ENCODE data around the gene MINDY3.
A peak's percentile ranks its signal among the peaks of the same experiment; 100 is the strongest.

The MINDY3 gene

DNA sequence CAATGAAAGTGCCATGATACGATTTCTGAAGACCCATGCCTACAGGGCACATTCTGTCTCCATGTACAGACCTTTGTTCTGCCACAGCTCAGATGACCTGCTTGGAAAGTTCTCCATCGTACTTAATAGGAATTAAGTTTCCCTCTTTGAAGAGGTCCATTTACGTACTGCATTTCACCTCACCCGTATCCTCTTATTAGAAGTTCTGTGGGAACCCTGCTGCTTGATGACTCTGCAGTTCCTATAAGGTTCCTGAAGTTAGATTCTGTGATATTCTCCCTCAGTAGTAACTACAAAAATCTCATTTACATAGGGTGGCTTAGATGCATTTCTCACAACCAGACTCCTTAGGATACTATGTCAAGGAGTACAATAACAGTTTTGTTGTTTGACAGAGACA lies 50.9 kb downstream of the MINDY3 start:
- Mint-ChIP-seq H3K36me3 (peaks cover 41% of the 10 kb centered on the region), H3K9me3 (no peaks in the 10 kb centered on the region), H3K27ac (no peak overlapping the region), H3K4me3 (no peak overlapping the region), H3K27me3 (no peaks in the 10 kb centered on the region), H3K4me1 (no peaks in the 10 kb centered on the region)
- DNase-seq (ENCODE audit: low spot score in 2 of 2) (no peak), ATAC-seq (ENCODE audit: low read depth) (no peak)

- peaks cover 45% of the 10 kb centered on the region for H3K36me3 Mint-ChIP-seq
- no peaks in the 10 kb centered on the region for H3K9me3 Mint-ChIP-seq
- no peak for DNase-seq (ENCODE audit: low spot score in 2 of 2)
- H3K27me3 Mint-ChIP-seq = no peaks in the 10 kb centered on the region
- no peak overlapping the region for H3K27ac Mint-ChIP-seq
- no peak for ATAC-seq (ENCODE audit: low read depth)
- H3K4me1 Mint-ChIP-seq = no peaks in the 10 kb centered on the region
- H3K4me3 Mint-ChIP-seq = no peak overlapping the region
Observed at GRCh38 chr10:15808204-15808797, 52.0 kb downstream of the MINDY3 start.

DNA sequence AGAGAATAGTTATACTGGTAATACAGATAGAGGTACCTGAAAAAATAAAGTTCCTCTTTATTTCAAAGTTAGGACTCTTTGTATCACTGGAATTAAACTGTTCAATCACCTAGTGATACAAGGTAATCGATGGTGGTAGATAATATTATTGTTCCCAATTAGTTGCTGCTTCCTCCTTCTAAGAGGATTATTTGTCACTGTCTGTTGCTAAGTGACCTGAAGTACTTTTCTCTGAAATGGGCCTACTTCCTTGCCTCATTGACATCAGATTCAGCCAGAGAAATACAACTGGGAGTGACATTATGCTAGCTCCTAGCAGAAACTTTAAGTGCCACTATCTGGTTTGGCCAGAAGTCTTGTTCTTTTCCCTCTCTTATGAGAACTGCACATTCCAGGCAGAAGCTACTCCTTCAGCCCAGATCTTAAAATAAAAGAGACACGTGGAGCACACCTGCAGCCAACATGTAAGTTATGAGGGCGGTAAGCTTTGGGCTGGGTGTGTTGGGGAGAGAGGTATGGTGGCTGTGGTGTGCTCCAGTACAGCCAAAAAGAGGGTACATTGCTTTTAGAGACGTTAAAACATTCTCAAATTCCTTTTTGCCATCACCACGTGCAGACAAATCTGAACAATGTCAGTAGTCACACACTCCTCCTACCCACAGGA lies 54.8 kb downstream of the MINDY3 start:
- Mint-ChIP-seq H3K4me3 (no peak overlapping the region), H3K4me1 (no peaks in the 10 kb centered on the region), H3K27me3 (no peaks in the 10 kb centered on the region), H3K9me3 (peaks cover 3% of the 10 kb centered on the region), H3K27ac (no peak overlapping the region), H3K36me3 (peaks cover 53% of the 10 kb centered on the region)
- DNase-seq (ENCODE audit: low spot score in 2 of 2) = no peak
- no peak for ATAC-seq (ENCODE audit: low read depth)

DNA sequence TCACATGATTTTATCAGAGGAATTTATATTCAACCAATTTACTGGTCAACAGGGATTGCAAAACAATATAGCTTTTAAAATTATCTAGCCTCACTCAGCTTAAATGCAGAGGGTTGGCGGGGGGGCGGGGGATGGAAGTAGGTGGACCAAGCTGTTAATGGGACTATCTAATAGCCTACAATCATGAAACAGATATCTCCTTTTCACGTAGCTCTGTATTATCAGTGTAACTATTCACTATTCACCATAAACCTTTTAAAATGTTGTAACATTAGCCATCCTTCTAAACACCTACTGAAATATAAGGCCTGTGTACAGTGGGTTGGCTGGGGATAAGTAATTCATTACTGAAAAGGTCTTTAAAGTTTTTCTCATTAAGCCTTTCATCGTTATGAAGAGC lies 56.2 kb downstream of the MINDY3 start:
- peaks cover 57% of the 10 kb centered on the region for H3K36me3 Mint-ChIP-seq

DNA sequence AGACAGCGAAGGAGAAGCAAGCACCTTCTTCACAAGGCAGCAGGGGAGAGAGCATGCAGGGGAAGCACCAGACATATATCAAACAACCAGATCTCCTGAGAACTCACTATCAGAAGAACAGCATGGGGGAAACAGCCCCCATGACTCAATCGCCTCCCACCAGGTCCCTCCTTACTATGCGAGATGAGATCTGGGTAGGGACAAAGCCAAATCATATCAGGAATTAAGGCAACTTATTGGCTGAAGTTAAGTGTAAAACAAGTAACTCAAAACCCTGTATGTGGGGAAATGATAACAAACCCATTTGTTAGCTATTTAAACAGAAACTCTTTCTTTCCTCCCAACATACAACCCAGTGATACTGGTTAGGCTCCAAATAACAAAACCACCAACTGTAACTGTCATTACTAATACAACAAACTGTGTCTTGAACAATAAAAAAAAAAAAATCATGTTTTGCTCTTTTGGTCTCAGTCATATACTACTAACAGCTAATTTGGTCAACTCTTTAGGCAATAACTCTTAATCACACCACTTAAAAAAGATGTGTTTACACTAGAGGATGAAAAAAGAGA lies 57.8 kb downstream of the MINDY3 start:
- Mint-ChIP-seq H3K27me3 (no peaks in the 10 kb centered on the region), H3K27ac (no peak overlapping the region), H3K36me3 (peaks cover 54% of the 10 kb centered on the region), H3K4me1 (no peaks in the 10 kb centered on the region), H3K9me3 (peaks cover 3% of the 10 kb centered on the region), H3K4me3 (no peak overlapping the region)
- ATAC-seq (ENCODE audit: low read depth) (no peak), DNase-seq (ENCODE audit: low spot score in 2 of 2) (no peak)

More for the DNA sequence above, 56.2 kb downstream of the MINDY3 start:
- H3K27ac Mint-ChIP-seq = no peak overlapping the region
- no peaks in the 10 kb centered on the region for H3K4me1 Mint-ChIP-seq
- peaks cover 3% of the 10 kb centered on the region for H3K9me3 Mint-ChIP-seq
- H3K4me3 Mint-ChIP-seq = no peak overlapping the region
- ATAC-seq (ENCODE audit: low read depth) = no peak
- no peak for DNase-seq (ENCODE audit: low spot score in 2 of 2)
- no peaks in the 10 kb centered on the region for H3K27me3 Mint-ChIP-seq

GRCh38 chr10:15801641-15802040 lies 58.7 kb downstream of the MINDY3 start:
- Mint-ChIP-seq H3K4me1 (no peaks in the 10 kb centered on the region), H3K4me3 (no peak overlapping the region), H3K27me3 (no peaks in the 10 kb centered on the region), H3K27ac (no peak overlapping the region), H3K36me3 (peaks cover 52% of the 10 kb centered on the region), H3K9me3 (peaks cover 3% of the 10 kb centered on the region)
- ATAC-seq (ENCODE audit: low read depth) = no peak
- no peak for DNase-seq (ENCODE audit: low spot score in 2 of 2)

- Mint-ChIP-seq H3K27me3 (no peaks in the 10 kb centered on the region), H3K4me1 (no peaks in the 10 kb centered on the region)
- no peak for DNase-seq (ENCODE audit: low spot score in 2 of 2)
Observed at GRCh38 chr10:15801147-15801546, 59.2 kb downstream of the MINDY3 start.

GRCh38 chr10:15797346-15797745 lies 63.0 kb downstream of the MINDY3 start:
- Mint-ChIP-seq H3K4me1 (no peaks in the 10 kb centered on the region), H3K36me3 (peaks cover 40% of the 10 kb centered on the region), H3K9me3 (peaks cover 3% of the 10 kb centered on the region), H3K27me3 (no peaks in the 10 kb centered on the region), H3K27ac (no peak overlapping the region), H3K4me3 (no peak overlapping the region)
- no peak for DNase-seq (ENCODE audit: low spot score in 2 of 2)
- no peak for ATAC-seq (ENCODE audit: low read depth)

More at GRCh38 chr10:15801147-15801546, 59.2 kb downstream of the MINDY3 start:
- no peak overlapping the region for H3K4me3 Mint-ChIP-seq
- ATAC-seq (ENCODE audit: low read depth) = no peak
- H3K27ac Mint-ChIP-seq = no peak overlapping the region
- peaks cover 50% of the 10 kb centered on the region for H3K36me3 Mint-ChIP-seq
- H3K9me3 Mint-ChIP-seq = peaks cover 3% of the 10 kb centered on the region

DNA sequence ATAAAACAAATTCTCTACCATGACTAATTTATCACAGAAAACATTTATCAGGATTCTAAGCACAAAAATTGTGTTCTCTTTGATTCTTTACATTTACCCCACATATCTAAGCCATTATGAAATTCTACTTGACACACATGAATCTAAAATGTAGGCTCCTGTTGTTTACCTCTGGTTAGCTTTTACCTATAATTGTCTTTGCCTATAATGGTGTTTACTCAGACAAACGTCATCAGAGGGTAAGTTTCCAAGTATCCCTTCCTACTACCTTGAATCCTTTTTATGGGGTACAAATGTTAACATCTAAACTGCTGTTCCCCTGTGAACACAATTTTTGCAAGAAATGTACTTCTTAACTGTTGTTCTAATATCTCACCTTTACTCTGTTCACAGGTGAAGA lies 63.5 kb downstream of the MINDY3 start:
- Mint-ChIP-seq H3K4me3 (no peak overlapping the region), H3K36me3 (peaks cover 39% of the 10 kb centered on the region)

DNA sequence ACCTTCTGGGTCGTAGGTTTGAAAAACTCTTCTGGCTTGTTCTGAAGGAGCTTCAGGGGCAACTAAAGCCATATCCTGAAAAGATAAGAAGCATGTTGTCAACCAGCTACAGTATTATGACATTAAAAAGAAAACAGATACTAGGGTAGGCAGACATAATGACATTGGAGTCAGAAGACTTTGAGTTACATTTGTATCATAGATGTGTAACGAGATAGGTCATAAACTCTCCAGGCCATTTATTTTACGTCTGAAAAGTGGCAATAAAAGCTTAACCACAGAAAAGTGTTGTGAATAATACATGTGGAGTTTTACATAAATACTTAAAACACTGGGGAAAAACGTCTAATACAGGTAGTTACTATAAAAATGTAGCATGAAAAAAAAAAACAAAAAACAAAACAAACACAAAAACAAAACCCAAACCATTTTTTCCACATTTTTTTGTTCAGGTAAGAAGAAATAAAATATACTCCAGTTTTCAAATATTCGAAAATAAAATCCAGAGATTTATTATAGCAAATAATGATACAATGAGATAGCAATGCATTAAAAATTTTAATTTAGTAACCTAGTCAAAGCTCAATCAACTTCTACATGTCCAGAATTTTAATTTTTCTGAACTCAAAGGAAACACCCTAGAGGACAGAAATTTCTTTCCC lies 64.1 kb downstream of the MINDY3 start:
- no peak overlapping the region for H3K27ac Mint-ChIP-seq
- no peak for DNase-seq (ENCODE audit: low spot score in 2 of 2)

More for the DNA sequence above, 63.5 kb downstream of the MINDY3 start:
- Mint-ChIP-seq H3K9me3 (peaks cover 3% of the 10 kb centered on the region), H3K4me1 (no peaks in the 10 kb centered on the region), H3K27me3 (no peaks in the 10 kb centered on the region), H3K27ac (no peak overlapping the region)
- DNase-seq (ENCODE audit: low spot score in 2 of 2) = no peak
- ATAC-seq (ENCODE audit: low read depth) = no peak

GRCh38 chr10:15795036-15795792 lies 65.1 kb downstream of the MINDY3 start:
- ATAC-seq (ENCODE audit: low read depth) (no peak), DNase-seq (ENCODE audit: low spot score in 2 of 2) (no peak)
- Mint-ChIP-seq H3K27me3 (no peaks in the 10 kb centered on the region), H3K4me3 (no peak overlapping the region), H3K9me3 (no peaks in the 10 kb centered on the region), H3K36me3 (peaks cover 31% of the 10 kb centered on the region), H3K4me1 (no peaks in the 10 kb centered on the region), H3K27ac (no peak overlapping the region)

More for the DNA sequence above, 64.1 kb downstream of the MINDY3 start:
- peaks cover 39% of the 10 kb centered on the region for H3K36me3 Mint-ChIP-seq
- ATAC-seq (ENCODE audit: low read depth) = no peak
- H3K9me3 Mint-ChIP-seq = no peaks in the 10 kb centered on the region
- no peaks in the 10 kb centered on the region for H3K4me1 Mint-ChIP-seq
- H3K27me3 Mint-ChIP-seq = no peaks in the 10 kb centered on the region
- no peak overlapping the region for H3K4me3 Mint-ChIP-seq

DNA sequence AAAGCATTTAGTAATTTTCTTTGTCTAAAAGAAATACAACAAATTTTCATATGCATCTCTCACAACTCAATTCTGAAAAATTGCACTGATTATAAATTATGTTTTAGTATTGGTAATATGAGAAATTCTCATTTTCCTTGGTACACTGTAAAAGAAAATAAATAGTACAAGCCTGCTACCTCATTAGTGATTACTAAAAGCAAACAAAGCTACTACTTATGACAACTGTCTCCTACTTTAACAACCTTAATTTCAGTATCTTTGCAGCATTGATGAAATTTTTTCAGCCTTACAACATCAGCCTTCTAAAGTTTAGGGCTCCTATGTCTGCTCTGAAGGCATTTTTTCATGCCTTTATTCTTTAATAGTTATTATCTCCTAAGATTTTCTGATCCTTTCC lies 65.7 kb downstream of the MINDY3 start:
- peaks cover 29% of the 10 kb centered on the region for H3K36me3 Mint-ChIP-seq
- no peaks in the 10 kb centered on the region for H3K27me3 Mint-ChIP-seq
- H3K4me3 Mint-ChIP-seq = no peak overlapping the region
- ATAC-seq (ENCODE audit: low read depth) (no peak), DNase-seq (ENCODE audit: low spot score in 2 of 2) (no peak)
- no peaks in the 10 kb centered on the region for H3K4me1 Mint-ChIP-seq
- H3K9me3 Mint-ChIP-seq = no peaks in the 10 kb centered on the region
- H3K27ac Mint-ChIP-seq = no peak overlapping the region

GRCh38 chr10:15793664-15794063 lies 66.6 kb downstream of the MINDY3 start:
- no peaks in the 10 kb centered on the region for H3K9me3 Mint-ChIP-seq
- no peaks in the 10 kb centered on the region for H3K4me1 Mint-ChIP-seq
- no peak overlapping the region for H3K4me3 Mint-ChIP-seq
- ATAC-seq (ENCODE audit: low read depth) = no peak
- no peaks in the 10 kb centered on the region for H3K27me3 Mint-ChIP-seq
- peaks cover 29% of the 10 kb centered on the region for H3K36me3 Mint-ChIP-seq
- no peak overlapping the region for H3K27ac Mint-ChIP-seq
- DNase-seq (ENCODE audit: low spot score in 2 of 2) = no peak

DNA sequence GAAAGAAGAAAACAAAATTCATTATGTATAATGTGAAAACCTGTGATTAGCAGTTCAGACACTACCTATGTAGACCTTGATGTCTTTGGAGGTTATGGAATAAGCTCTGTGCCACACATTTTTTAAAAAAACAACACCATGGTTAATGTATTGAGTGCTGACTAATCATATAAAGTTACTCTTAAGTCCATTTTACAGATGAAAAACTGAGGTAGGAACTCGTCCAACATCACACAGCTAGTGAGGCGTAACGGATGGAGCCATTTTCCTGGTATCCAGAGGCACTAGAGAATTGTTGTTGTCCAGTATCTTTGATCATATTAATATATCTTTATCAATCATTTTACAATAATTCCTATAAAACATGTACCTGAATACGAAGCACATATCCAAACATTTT lies 67.5 kb downstream of the MINDY3 start:
- H3K27me3 Mint-ChIP-seq = no peaks in the 10 kb centered on the region
- ATAC-seq (ENCODE audit: low read depth) = no peak
- no peak overlapping the region for H3K4me3 Mint-ChIP-seq
- peaks cover 28% of the 10 kb centered on the region for H3K36me3 Mint-ChIP-seq
- no peaks in the 10 kb centered on the region for H3K4me1 Mint-ChIP-seq
- H3K9me3 Mint-ChIP-seq = no peaks in the 10 kb centered on the region
- no peak for DNase-seq (ENCODE audit: low spot score in 2 of 2)
- peak overlapping the region; percentile 5 for H3K27ac Mint-ChIP-seq

All from memory B cell (primary cell).